Putamen (tissue), 1 donor: ENCODE data around the gene OR2A42.
"Not testable (repeated sequence)": the region's sequence is repeated elsewhere in the genome, so short reads cannot be mapped to it uniquely, and the experiment has no call there.

Experiments
- DNase-seq: peaks from one replicate; pipeline ENCODE4 v3.0.0-alpha.2; 2016; ENCODE audit warnings: low spot score

Gene OR2A42, protein sequence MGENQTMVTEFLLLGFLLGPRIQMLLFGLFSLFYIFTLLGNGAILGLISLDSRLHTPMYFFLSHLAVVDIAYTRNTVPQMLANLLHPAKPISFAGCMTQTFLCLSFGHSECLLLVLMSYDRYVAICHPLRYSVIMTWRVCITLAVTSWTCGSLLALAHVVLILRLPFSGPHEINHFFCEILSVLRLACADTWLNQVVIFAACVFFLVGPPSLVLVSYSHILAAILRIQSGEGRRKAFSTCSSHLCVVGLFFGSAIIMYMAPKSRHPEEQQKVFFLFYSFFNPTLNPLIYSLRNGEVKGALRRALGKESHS

DNA sequence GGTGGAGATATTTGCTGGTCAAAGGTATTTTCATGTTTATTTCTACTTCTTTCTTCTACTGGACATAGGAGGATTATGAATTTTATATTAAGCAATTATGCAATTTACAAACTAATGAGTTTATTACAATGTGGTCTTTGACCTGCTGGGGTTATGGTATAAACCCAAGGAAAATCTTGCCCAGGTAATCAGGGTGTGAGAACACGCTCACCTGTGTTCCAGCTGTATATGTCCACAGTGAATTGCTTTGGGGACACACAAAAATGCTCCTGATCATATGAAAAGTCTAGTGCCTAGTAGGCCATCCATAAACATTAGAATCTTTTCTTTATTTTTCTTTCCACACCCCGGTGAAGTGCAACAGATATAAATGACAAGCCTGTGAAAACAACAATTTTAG, at the start of gene OR2A42:
Gene OR2A42, minus strand, starts transcription at position 241 of the 400 bp plus-strand sequence. CDS start 6,762 bp downstream, outside the sequence.
- DNase-seq = not testable (repeated sequence)

DNA sequence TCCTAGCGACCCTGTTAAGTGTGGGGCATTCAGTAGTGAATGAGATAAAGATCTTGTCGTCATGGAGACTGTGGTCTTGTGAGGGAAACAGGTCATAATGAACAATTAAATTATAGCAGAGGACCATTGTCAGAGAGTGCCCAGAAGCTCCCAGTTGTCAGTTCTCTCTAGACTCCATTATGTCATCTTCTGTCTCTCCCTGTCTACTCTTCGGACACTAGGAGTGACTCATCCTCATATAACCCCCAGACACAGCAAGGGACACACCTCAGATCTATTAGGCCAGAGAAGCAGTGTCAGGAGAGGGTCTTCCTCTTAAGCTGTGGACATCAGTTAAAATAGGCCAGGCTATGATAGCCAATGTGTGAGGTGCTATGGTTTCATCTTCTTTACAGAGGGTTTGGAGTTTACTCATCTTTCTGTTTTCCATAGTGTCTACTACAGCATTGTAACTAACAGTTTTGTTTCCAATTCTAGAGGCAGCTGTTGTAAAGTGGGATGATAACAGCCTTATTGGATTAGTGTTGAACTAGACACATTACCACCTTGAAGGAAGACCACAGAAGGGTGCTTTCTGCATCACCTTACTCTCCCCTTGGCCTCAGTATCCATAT, 47.9 kb upstream of the OR2A42 start:
- not testable (repeated sequence) for DNase-seq

DNA sequence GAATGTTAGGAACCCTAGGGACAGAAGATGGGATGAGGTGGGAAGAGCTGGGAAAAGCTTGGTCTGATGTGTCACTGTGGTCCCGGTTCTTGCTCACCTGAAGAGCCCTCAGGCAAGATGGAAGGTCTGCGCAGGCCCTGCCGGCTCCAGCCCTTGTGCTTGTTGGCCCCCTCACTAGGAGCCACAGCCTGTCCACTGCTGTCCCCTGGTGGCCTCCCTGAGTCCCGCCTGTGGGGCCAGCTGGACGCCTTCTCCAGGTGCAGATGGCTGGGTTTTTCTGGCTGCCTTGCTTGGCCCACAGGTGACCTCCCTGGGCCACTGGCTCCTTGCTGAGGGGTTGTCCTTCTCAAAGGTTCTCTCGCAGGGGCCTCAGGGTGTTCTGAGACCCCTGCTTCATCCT, 44.3 kb upstream of the OR2A42 start:
- DNase-seq = not testable (repeated sequence)

DNA sequence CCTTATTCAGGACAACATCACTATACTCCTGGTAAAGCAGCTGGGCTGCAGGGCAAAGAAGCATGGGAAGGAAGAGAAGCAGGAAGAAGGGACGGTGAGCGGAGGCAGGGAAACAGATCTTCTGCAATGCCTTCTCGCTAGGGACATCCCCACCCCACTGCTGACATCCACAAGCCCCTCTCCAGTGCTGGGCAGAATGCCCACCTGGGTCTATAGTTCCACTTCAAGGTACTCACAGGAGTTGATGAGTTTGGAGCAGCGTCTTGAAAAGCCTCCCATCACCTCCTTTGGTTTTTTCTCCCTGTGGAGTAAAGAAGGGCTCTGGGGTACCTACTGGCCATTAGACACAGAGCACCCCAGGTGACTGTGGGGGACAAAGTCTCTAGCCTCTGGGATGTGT, 43.1 kb upstream of the OR2A42 start:
- DNase-seq = not testable (repeated sequence)

DNA sequence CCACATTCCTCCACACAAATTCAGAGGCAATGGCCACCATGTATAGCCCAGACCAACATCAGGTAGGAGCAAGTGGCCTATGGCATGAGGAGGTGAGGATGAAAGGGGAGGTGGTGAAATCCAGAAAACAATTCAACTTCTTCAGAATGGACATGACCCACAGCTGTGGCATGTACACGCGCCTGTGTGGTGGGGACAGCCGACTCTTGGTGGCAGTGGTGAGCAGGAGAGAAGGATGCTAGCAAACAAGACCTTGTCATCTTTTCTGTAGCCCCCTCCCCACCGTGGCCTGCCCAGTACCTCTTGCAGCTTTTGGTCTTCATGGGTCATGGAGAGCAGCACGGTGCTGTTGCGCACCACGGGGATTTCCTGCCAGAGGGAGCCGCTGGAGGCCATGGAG, 42.6 kb upstream of the OR2A42 start:
- not testable (repeated sequence) for DNase-seq

DNA sequence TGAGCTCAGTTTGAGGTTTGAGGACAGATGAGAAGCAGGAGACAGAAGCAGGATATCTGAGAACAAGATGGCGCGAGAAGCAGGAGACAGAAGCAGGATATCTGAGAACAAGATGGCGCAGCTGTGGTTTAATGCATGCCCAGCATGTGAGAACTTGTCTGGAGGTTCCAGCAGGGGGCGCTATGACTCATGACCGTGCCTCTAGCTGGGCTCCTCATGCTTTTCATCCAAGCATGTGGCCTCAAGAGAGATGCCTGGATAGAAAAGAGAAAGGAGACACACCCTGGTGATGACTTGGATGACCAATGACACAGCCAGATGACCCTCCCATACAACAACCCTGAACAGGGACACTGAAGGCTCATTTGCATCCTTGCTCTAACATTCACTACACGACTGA, 40.6 kb upstream of the OR2A42 start:
- DNase-seq = not testable (repeated sequence)

DNA sequence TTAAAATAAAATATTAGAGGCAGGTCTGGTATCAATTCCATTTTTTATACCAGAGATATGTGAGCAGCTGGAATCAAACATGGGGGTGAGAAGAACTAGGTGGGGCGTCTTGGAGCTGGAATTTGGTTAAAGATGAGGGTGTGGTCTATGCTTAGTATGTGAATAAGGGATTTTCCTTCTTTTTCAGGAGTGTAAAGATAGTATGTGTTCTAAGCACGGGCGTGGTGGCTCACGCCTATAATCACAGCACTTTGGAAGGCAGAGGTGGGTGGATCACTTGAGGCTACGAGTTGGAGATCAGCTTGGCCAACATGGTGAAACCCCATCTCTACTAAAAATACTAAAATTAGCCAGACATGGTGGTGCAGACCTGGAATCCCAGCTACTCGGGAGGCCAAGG, 35.9 kb upstream of the OR2A42 start:
- DNase-seq = not testable (repeated sequence)

DNA sequence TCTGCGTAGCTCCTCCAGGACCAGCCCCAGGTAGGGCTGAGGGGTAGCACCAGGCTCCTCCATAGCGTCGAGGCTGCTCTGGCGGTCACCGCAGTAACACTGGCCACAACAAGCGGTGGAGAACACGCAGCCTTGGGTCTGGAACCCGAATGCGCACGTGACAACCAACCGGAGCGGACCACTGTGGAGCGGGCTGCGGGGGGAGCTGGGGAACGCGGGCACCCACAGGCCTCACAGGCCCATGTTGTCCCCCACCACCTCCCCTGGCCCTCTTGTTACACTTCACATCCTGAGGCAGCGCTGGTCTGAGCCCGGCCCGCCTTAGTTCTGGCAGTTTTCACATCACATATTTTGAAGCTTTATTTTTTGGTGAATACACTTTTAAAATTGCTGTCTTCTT, 29.8 kb upstream of the OR2A42 start, which contains the start of gene CTAGE8:
Gene CTAGE8, minus strand, starts transcription at position 101 of the 400 bp plus-strand sequence. Its CDS starts 38 bp downstream, at position 63.
- DNase-seq = not testable (repeated sequence)

DNA sequence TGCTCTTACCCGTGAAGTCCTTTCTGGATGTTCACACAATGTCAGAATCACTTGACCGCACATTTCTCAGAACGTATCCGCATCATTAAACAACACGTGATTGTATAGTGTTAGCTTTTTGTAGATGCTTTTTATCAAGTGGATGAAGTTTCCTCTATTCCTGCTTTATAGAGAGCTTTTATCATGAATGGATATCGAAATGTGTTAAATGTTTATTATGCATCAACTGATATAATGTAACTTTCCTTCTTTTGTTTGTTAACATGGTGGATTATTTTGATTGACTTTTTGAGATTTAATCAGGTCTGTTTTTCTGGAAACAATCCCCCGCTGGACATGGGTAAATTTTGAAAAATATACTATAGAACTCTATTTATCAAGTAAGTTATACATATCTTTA, 25.3 kb upstream of the OR2A42 start, which contains the start of gene OR2A7:
Gene OR2A7, minus strand, starts transcription at position 101 of the 400 bp plus-strand sequence. CDS start 5,164 bp downstream, outside the sequence.
- DNase-seq = not testable (repeated sequence)

DNA sequence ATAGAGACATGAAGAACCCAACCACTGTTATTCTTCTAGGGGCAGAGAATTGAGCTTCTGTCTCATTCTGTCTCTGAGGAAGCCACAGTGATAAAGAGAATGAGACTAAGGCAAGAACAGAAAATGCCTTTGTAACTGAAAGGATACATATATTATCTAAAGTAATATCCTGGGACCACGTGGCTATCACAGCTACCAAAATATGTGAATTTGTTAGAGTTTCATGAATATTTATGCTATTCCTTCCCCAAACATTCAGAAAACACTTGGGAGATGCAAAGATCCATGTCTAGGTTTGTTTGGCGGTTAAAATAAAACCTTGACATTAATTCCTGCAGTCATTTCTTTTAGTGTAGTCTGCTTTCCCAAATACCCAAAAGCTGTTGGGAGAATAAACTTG, 22.7 kb upstream of the OR2A42 start:
- DNase-seq = not testable (repeated sequence)

DNA sequence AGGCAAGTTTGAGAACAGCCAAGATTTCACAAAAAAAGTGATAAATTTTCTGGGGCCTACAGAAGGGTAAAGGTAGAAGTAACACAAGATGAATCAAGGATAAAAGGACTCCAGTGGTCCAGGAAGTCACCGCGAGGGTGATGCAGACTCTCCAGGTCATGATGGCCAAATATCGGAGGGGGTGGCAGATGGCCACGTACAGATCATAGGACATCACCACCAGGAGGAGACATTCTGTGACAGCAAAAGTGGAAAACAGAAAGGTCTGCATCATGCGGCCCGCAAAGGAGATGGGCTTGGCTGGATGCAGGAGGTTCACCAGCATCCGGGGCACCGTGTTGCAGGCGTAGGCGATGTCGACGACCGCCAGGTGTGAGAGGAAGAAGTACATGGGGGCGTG, 19.7 kb upstream of the OR2A42 start:
- DNase-seq = not testable (repeated sequence)

DNA sequence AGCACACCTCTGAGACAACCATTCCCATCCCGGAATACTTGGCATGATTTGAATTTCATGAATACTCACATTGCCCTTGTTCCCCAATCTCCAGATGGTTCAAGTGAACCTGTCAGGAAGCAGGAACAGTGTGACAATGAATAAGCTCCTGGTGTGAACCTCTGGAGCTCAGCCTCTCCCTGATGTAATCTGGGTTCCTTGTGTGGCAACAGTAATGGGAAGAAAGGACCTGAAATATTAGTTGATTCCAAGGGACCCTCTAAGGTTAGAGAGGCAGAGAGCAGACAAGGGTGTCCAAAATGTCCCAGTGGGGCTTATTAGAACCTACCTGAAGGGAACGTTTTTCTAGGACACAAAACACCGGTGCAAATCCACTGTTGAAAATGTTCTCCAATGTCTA, 16.7 kb upstream of the OR2A42 start:
- DNase-seq = no peak

DNA sequence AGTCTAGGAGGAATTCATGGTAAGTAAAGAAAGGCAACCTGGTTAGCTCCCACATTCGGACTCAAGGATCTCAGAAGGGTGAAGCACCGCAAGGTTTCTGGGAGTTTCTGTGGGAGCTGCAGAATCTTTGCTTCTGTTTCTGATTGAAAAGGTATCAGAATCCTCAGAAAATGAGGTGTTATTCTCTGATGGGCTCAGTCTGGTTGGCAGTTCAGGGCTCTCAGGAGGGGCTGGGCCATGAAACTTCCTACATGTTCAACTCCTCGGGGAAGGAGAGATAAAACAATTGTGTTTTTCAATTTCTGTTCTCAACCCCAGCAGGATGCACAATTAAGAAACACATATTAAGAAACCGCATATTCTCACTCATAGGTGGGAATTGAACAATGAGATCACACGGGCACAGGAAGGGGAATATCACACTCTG, 16.1 kb upstream of the OR2A42 start:
- no peak for DNase-seq

DNA sequence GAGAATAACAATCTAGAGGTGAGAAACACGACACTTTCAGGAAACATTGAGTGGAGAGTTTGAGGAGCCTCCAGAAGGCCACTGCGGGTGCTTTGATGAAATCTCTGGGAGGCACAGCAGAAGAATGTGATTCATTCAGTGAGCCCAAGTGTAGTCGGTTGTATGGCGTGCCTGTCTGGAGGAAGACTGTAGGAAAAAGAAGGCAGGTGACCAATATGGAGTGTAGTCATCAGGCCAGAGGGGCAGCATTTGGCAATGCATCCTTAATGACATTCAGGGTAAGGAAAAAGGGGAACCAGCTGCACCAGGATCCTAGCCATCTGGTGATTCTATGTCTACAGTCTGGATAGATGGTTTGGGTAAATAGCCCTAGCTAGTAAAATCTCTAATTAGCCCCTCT, 12.9 kb upstream of the OR2A42 start:
- DNase-seq = not testable (repeated sequence)

DNA sequence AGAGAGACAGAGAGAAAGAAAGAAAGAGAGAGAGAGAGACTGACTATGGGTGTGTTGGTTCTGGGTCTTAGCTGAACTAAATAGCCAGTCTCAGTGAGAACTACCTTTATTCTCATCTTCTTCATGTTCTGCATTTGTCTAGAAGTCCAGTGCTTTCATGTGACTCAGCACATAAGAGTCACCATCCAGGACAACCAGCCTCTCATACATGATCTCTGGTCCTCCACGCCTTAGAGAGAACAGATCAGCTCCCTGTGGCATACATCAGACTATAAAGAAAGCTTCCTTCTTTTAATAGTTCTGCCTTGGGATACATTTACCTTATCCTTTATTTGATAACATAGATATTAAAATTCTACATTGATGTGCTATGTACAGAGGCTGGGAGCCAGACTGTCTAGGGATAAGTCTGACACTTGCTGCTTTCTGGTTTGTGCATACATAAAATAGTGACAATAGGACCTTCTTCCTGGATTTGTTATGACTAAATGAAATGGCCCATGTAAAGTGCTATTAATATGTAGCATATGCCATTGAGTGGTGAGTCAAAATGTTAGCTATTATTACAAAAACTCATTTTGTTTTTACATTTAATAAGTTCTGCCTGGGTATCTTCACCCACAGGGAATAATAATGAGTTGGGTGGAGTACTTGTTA, 8.4 kb upstream of the OR2A42 start:
- DNase-seq = not testable (repeated sequence)

DNA sequence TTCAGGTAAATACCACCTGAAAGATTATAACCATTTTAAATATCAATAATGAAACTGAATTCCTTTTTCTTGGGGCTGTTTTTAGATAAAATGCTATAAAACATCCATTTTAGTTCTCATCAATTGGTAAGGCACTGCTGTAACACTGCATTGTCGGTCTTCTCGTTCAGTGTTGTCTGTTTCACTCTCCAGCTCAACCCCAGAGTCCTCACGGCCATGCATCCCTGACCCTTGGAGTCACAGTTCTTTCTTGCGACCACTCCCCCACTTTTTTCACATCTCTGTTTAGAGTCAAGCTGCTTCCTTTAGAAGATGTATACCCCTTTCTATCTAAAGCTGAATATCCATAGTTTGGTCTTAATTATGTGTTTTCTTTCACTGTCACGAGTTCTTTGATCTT, 7.6 kb upstream of the OR2A42 start:
- not testable (repeated sequence) for DNase-seq

DNA sequence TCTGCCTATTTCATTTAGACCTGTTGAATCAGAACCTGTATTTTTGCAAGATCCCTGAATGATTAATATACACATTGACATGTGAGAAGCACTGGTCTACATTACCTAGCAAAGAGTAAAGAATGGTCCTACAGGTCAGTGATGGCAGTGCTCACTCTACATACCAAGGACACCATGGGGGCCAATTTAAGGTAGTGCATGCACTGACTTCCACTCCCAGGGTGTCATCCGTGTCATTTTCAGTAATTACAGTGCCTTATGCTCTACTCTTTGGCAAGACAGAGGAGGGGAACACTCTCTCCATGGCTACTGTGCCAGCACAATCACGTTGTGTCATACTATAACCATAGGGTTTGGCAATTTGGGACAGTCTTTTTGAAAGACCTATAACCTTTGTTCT, 6.0 kb upstream of the OR2A42 start:
- not testable (repeated sequence) for DNase-seq

DNA sequence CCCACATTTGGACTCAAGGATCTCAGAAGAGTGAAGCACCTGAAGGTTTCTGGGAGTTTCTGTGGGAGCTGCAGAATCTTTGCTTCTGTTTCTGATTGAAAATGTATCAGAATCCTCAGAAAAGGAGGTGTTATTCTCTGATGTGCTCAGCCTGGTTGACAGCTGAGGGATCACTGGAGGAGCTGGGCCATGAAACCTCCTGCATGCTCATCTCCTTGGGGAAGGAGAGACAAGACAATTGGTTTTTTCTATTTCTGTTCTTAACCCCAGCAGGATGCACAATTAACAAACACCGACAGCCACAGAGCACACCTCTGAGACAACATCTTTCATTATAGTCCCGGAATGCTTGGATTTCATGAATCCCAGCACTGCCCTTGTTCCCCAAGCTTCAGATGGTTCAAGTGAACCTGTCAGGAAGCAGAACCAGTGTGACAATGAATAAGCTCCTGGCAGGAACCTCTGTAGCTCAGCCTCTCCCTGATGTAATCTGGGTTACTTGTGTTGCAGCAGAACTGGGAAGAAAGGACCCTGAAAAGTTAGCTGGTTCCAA, 799 bp downstream of the OR2A42 start:
- not testable (repeated sequence) for DNase-seq

DNA sequence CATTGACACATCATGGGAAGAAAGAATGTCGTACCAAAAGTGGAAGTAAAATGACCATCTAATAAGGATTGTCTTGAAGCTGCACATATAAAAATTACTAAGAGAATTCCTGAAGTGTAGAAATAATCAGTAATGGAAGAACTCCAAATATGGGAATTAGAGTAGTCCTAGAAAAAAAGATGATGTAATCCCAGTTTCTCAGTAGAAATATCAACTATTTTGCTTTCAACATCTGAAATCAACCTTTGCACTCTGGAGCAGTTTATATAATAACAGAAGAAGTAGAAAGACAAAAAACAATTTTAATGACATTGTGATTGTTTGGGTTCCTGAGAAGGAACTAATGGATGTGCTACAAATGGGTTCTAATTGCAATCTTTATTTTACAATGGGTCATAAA, 6.4 kb downstream of the OR2A42 start:
- not testable (repeated sequence) for DNase-seq

DNA sequence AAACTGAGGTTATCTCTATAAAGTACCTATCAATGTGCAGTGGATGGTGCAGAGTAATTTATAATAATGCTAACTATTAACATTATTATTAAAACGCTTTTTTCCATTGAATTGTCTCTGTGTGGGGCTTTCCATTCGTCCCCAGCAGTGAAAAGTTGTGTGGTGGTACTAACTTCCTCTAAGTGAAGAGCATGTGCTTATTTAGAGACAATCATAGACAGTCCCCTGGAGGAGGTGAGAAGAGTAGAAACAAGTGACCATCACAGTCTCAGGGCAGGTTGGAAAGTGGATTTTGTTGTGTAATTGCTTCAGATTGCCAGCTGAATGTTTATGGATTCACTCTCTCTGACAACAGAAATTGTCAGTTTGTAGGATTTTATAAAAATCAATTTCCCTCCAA, 8.4 kb downstream of the OR2A42 start:
- DNase-seq = not testable (repeated sequence)

DNA sequence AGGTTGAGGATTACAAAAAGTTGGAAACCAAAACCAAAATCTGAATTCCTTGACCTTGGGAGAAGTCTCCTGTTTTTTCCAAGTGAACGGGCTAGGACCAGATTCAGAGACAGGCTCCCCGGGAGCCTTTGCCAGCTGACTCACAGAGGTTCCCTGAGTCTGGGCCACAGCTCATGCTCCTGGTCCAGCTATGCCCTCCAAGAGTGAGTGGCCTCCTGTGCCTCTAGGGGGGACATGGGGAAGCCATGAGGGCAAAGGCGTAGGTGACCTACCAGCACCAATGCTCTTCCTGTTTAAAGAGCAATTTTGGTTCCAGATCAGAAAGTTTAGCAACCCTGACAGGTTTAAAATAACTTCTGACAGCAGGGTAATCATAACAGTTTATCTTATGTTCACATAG, 10.6 kb downstream of the OR2A42 start:
- DNase-seq = not testable (repeated sequence)

DNA sequence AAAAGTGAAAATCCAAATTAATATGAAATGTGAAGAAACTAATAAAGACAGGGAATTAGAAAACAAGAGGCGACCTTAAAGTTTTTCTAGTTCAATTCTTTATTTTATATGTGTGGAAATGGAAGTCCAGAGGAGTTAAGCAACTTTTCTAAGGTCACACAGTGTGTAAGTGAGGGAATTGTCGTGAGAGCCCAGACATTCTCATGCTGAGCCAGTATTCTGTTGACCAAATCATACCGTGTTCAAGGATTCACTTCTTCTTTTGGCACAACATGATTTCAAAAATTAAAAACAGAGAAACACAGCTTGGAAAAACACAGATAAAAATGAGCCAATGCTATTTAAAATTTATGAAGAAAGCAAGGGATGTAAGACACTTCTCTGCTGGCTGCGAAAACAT, 12.5 kb downstream of the OR2A42 start:
- DNase-seq = not testable (repeated sequence)
